Left ventricle myocardium inferior (tissue), 1 donor: ENCODE data around the gene TRAPPC1. TPM values are rescaled to one million over a fixed set of nuclear protein-coding genes. Genes with fewer than 3 reads are reported as not detected.

Source experiments
- DNase-seq: peaks from one replicate; pipeline ENCODE4 v3.0.0-alpha.2; 2020
- H3K27ac ChIP-seq: fragments of 200-600 bp; replicated peaks from 2 replicates; pipeline ENCODE4 v1.8.0; 2021
- H3K27me3 ChIP-seq: fragments of 200-600 bp; 2 replicates; pipeline ENCODE4 v1.8.0; 2021; ENCODE audit warnings: low read depth
- H3K36me3 ChIP-seq: fragments of 200-600 bp; 2 replicates; pipeline ENCODE4 v1.8.0; 2021
- H3K4me1 ChIP-seq: fragments of 200-600 bp; 2 replicates; pipeline ENCODE4 v1.8.0; 2021
- H3K4me3 ChIP-seq: fragments of 200-600 bp; 2 replicates; pipeline ENCODE4 v1.8.0; 2021; ENCODE audit warnings: mild to moderate bottlenecking, moderate library complexity
- H3K9me3 ChIP-seq: fragments of 200-600 bp; replicated peaks from 2 replicates; pipeline ENCODE4 v1.8.0; 2021
- CTCF ChIP-seq: fragments of 200-600 bp; IDR thresholded peaks from 2 replicates; pipeline ENCODE4 v1.8.0; 2021; ENCODE audit warnings: antibody characterized with exemption, mild to moderate bottlenecking, borderline replicate concordance
- intact Hi-C: fragments of 100-400 bp; cut with micrococcal nuclease; formaldehyde crosslinking; loops from one replicate; pipeline ENCODE4 v1.11.0; 2022
- total RNA-seq: library from RNA; stranded (reverse); fragmentation: NEBNext Ultra II Directional; extraction: Animal tissue kit (Norgen Biotek cat#: 25700); gene quantifications from one replicate; pipeline ENCODE4 v1.2.1, GENCODE V29; 2021
- donor health status: DM: no; HTN: yes; CAD: no; lungs with severe emphysema.

Gene TRAPPC1
- total RNA-seq, 1 donor from 2014 or later = 111 TPM

GRCh38 chr17:7888184-7888920, 43.4 kb downstream of the TRAPPC1 start, which contains the start of gene CHD3:
Gene CHD3, plus strand, starts transcription at chr17:7888789. Its CDS starts 212 bp downstream, at chr17:7889001.
- no peak for TF ChIP-seq CTCF
- H3K9me3 ChIP-seq = no peaks in the 10 kb centered on the region
- no peaks in the 10 kb centered on the region for H3K27me3 ChIP-seq
- H3K27ac ChIP-seq = peak within 1 kb of the TSS; percentile 98
- H3K4me1 ChIP-seq = peaks cover 53% of the 10 kb centered on the region
- intact Hi-C loops = no loop called here
- peaks cover 20% of the 10 kb centered on the region for H3K36me3 ChIP-seq
- peak within 1 kb of the TSS; percentile 88 for H3K4me3 ChIP-seq
- DNase-seq = no peak

- peak; percentile 93 for DNase-seq
- Histone ChIP-seq H3K4me1 (peaks cover 58% of the 10 kb centered on the region), H3K4me3 (peak overlapping the region; percentile 88), H3K27ac (peak overlapping the region; percentile 98), H3K36me3 (peaks cover 14% of the 10 kb centered on the region), H3K27me3 (no peaks in the 10 kb centered on the region), H3K9me3 (no peaks in the 10 kb centered on the region)
- intact Hi-C loops = no loop called here
- no peak for TF ChIP-seq CTCF
These were observed 44.1 kb downstream of the TRAPPC1 start for GRCh38 chr17:7887482-7888183.

GRCh38 chr17:7887038-7887481, 44.7 kb downstream of the TRAPPC1 start:
- peaks cover 61% of the 10 kb centered on the region for H3K4me1 ChIP-seq
- intact Hi-C loops = no loop called here
- no peak for DNase-seq
- peak overlapping the region; percentile 88 for H3K4me3 ChIP-seq
- peak overlapping the region; percentile 98 for H3K27ac ChIP-seq
- peaks cover 8% of the 10 kb centered on the region for H3K36me3 ChIP-seq
- no peaks in the 10 kb centered on the region for H3K27me3 ChIP-seq
- no peak for TF ChIP-seq CTCF
- no peaks in the 10 kb centered on the region for H3K9me3 ChIP-seq

GRCh38 chr17:7886227-7887037, 45.3 kb downstream of the TRAPPC1 start:
- Histone ChIP-seq H3K27ac (peak overlapping the region; percentile 98), H3K4me3 (peak overlapping the region; percentile 88), H3K27me3 (no peaks in the 10 kb centered on the region), H3K9me3 (no peaks in the 10 kb centered on the region), H3K4me1 (peaks cover 67% of the 10 kb centered on the region), H3K36me3 (peaks cover 4% of the 10 kb centered on the region)
- intact Hi-C loops = no loop called here
- DNase-seq = no peak
- no peak for TF ChIP-seq CTCF
